G401 (cell line): ENCODE data around the gene C1QTNF5. TPM values are rescaled to one million over a fixed set of nuclear protein-coding genes. Genes with fewer than 3 reads are reported as not detected.
"Not testable (repeated sequence)": the region's sequence is repeated elsewhere in the genome, so short reads cannot be mapped to it uniquely, and the experiment has no call there.

Experiments used
- DNase-seq: peaks from one replicate; pipeline ENCODE4 v3.0.0-alpha.2; 2015; ENCODE audit warnings: low spot score
- in situ Hi-C: cut with HindIII; loops from 2 replicates; pipeline ENCODE4 v1.10.0; 2016; ENCODE audit warnings: low sequenced_read_pairs, mixed read lengths
- total RNA-seq: library from RNA; depleted of rRNA; stranded (reverse); fragments of >200 nt; shearing (Covaris generic); gene quantifications from 2 replicates; pipeline ENCODE4 v1.2.3, GENCODE V29; 2014; rRNA removed

C1QTNF5 gene, protein sequence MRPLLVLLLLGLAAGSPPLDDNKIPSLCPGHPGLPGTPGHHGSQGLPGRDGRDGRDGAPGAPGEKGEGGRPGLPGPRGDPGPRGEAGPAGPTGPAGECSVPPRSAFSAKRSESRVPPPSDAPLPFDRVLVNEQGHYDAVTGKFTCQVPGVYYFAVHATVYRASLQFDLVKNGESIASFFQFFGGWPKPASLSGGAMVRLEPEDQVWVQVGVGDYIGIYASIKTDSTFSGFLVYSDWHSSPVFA
- 0.17 and 1.0 TPM in 2 replicates for total RNA-seq

- in situ Hi-C loops, result no loop called here
- no peak for DNase-seq
Measured at GRCh38 chr11:119340335-119341221, at the start of gene C1QTNF5. TSS of gene C1QTNF5 (minus strand) at chr11:119340883. CDS start at chr11:119340397, 486 bp downstream.

DNA sequence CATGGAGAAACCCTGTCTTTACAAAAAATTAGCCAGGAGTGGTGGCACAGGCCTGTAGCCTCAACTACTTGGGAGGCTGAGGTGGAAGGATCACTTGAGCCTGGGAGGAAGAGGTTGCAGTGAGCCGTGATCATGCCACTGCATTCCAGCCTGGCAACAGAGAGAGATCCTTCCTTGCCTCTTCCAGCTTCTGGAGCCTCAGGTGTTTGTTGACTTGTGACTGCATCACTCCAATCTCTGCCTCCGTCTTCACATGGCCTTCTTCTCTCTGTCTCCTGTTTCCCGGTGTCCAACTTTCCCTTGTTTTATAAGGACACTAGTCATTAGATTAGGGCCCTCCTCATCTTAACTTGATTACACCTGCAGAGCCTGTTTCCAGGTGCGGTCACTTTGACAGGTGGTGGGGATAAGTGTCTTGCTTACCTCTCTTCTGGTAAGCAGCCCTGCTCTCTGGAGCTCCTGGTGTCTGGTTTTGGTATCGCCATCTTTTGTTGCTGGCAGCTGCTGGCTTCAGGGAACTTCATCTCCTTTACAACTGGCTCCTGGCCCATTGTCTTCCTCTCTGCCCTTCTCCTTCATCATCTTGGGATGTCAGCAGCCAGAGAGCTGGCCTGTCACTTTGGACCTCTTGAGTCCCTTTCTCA lies 49.0 kb upstream of the C1QTNF5 start:
- in situ Hi-C loops, result no loop called here
- DNase-seq, result no peak

DNA sequence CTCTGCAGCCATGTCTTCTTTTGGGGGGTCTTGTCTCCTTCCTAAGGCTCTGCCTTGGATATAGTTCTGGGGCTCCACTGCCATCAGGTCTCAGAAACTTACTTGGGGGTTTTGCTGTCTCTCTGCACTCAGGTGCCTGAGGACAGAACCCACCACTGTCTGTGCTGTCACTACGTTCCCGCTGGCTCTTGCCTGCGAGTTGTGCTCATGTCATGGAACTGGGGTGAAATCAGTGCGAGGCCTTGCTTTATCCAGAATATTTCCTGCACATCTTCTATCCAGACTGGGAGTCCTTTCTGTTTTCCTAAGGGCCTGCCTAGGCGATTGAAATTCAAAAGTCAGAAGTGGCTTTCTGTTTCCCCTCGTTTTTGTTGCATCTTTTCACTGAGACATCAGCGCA lies 47.4 kb upstream of the C1QTNF5 start:
- DNase-seq, result no peak
- in situ Hi-C loops, result no loop called here

DNA sequence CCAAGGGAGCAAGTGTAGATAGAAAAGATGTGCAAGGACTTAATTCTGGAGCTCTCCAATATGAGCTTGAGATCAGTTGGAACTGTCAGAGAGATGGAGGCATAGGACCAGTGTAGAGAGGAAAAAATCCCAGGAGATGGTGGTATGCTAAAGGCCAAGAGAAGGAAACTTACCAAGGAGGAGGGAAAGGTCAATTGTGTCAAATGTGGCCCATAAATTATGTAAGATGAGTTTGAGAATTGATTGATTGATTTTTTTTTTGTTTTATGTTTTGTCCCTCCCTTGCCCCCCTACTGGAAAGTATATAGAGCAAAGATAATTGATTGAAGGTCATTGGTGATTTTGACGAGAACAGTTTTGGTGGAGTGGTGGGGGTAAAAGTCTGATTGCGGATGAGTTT lies 43.6 kb upstream of the C1QTNF5 start:
- in situ Hi-C loops, result no loop called here
- DNase-seq, result no peak

DNA sequence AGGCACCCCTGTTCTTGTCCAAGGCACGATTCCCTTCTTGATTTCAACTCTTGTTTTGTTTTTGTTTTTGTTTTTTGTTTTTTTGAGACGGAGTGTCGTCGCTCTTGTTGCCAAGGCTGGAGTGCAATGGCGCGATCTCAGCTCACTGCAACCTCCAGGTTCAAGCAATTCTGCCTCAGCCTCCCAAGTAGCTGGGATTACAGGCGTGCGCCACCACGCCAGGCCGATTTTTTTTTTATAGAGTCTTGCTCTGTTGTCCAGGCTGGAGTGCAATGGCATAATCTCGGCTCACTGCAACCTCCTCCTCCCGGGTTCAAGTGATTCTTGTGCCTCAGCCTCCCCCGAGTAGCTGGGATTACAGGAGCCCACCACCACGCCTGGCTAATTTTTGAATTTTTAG lies 41.8 kb upstream of the C1QTNF5 start:
- in situ Hi-C loops, DNase-seq: not testable (repeated sequence)

DNA sequence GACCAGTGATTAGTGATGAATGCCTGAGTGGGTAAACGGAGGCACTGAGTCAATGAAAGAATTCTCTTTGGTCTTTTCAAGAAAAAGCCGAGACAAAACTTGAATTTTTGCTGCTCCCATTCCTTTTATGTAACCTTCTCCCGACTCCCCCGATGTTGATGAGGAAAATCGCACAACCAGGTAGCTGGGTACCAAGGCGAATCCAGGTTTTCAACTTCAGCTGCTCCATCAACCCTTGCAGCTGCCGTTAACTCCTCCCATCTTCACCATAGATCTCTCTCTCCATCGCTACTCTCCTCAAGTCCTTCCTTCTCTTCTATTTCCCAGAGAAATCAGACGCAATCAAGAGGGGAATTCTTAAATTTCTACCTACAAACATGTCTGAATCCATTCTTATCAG lies 41.4 kb upstream of the C1QTNF5 start:
- in situ Hi-C loops, result no loop called here
- DNase-seq, result no peak

DNA sequence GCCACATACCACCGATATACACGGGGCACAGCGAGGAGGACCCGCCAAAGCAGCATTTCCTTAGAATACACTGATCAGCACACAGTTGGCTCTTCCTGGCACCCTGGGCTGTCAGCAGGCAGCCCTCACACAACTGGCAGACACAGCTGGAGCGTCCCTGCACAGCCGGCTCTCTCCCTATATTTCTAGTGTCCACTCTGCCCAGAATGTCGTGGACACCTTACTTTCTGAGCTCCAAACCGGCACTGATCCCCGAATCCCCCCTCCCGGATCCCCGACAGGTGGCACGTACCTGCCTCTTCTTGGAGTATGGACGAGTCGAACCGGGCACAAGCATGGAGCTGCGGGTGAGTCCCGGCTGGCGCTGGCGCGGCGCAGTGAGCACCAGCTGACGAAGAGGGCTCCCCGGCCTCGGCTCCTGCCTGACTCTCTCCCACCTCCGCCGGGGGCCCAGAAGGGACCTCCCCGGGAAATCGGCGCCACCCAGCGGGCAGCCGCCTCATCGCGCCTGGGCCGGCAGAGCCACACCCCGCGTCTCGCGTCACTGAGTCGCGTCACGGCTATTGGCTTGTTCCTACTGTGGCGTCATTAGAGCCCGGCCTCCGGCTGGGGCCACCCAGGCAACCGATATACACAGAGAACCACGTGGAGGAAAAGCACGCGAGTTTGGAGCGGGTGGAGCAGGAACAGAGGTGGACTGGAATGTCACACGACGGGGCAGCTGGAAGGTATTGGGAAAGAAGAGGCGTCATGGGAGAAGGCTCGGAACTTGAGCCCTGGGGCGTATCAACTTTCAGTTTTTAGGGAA lies 40.7 kb upstream of the C1QTNF5 start, which contains the start of gene USP2:
TSS of gene USP2 (minus strand) at position 510 of the 808 bp plus-strand sequence. CDS start 8,210 bp downstream, outside the sequence.
- in situ Hi-C loops, result no loop called here
- DNase-seq, result peak; percentile 97

DNA sequence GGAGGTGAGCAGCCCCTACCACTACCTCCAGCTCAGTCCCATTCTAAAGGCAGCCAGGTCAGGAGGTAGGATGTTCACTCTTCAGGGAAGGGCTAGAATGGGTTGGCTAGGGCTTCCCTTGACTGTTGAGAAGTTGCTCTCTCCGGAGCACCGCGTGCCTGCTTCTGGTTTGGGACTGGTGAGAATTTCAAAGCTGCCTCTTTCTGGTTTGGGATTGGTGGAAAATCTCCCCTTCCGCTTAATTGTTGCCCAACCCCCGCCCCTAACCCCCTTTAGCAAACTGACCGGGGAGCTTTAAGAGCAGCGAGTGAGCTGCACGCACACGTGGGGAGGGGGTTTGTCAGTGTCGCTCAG lies 40.1 kb upstream of the C1QTNF5 start:
- peak; percentile 38 for DNase-seq
- in situ Hi-C loops, result no loop called here

DNA sequence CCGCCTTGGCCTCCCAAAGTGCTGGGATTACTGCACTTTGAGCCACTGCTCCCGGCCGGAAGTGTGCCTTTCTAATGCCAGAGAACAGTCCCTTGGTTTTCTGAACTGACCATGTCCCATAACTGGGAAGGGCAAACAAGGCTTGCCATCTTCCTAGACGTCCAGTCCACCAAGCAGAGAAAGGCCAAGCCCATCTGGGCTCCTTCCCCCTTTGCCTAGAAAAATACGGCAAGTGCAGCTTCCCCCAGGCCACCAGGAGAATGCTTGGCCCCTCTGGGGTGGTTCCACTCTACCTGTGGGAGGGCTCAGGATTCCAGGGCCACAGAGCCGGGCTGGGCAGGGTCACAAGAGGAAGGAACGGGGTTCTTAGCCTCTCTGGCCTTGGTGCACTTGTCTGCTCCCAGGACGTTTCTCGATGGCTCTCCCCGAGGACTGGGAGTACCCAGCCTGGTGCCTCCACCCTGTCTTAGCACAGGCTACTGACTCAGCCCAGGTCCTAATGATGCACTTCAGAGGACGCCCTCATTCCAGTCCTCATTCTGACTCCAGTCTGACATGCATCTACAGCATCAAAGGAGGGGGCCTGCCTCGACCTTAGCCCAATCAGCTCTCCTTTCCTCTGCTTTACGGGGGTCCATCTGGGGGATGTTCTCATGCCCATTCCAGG lies 39.6 kb upstream of the C1QTNF5 start:
- in situ Hi-C loops, result no loop called here
- no peak for DNase-seq

GRCh38 chr11:119378851-119379465 lies 38.3 kb upstream of the C1QTNF5 start:
- DNase-seq, result no peak

GRCh38 chr11:119377961-119378667 lies 37.4 kb upstream of the C1QTNF5 start:
- in situ Hi-C loops, result loop anchor here (10.0 kb wide), 1 partner anchor 97 kb away; no protein-coding TSS in a partner anchor
- no peak for DNase-seq

More at GRCh38 chr11:119378851-119379465, 38.3 kb upstream of the C1QTNF5 start:
- in situ Hi-C loops, result loop anchor here (10.0 kb wide), 1 partner anchor 96 kb away; no protein-coding TSS in a partner anchor

DNA sequence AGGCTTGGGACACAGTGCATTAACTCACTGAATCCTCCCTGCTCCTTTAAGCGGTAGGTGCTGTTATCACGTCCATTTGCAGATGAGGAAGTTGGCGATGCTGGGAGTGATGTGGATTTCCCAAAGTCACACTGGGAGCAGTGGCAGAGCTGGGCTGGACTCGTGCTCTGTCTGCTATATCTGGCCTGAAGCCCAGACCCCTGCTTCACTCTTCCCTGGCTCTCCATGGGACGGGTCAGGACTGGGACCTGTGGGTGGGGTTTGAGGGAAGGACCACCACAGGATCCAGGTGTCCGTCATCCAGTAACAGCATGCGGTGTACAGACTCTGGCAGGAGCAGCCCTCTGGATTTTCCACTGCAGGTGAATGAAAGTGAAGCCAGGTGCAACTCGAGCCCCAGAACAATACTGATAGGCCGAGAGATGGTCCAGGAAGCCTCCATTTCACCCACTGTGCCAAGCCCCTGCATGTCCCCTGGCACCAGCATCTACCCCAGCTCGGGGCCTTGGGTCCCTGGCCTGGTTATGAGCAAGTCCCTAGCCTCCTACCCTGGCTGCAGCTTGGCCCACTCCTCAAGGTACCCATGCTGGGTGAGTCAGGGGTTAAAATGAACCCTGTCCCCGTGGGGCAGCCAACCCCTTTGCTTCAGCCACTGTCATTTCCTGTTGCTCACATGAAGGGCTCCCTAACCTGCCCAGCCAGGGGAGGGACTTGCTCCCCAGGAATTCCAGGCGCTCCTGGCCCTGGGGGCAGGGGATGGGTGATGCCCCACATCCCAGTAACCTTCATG lies 36.6 kb upstream of the C1QTNF5 start:
- DNase-seq, result no peak
- in situ Hi-C loops, result loop anchor here (10.0 kb wide), 1 partner anchor 97 kb away; no protein-coding TSS in a partner anchor

- no peak for DNase-seq
- in situ Hi-C loops, result loop anchor here (10.0 kb wide), 1 partner anchor 98 kb away; no protein-coding TSS in a partner anchor
Measured at GRCh38 chr11:119376197-119376847, 35.6 kb upstream of the C1QTNF5 start.

DNA sequence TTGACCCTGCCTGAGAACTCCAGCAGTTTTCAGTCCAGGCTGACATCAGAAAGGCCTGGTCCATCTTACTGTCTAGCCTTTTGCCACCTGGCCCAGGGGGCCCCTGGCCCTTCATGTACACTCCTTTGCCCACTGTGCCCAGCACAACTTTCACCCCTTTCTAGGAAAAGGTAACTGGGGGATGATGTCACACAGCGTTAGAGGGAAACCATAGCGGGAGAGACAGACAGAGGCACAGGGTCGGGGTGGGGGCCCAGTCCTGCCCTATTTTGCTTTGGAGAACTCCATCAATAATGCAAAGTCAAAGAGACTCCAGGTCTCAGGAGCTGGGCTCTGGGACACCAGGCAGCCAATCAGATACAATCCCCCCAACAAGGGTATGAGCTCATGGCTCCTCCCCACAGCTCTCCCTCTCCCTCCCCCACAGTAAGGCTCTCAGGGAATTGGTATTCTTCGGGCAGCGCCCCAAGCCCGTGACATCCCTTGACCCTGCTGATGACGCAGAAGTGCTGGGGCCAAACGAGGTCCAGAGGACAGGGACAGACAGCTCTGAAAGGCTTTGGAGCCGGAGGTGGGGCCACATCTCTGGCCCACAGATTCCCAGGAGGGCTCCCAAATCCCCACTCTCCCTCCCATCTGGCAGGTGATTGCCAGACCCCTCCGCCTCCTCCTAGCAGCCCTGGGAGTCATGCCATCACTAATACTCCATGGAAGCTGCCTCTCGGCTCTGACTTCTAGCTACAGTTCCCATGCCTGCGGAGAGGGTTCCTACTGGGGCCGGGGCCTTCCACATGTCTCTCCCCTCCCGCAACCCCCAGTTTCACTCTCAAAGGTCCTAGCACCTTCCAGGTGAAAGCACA lies 34.9 kb upstream of the C1QTNF5 start:
- in situ Hi-C loops, result loop anchor here (10.0 kb wide), 1 partner anchor 99 kb away; no protein-coding TSS in a partner anchor
- DNase-seq, result no peak
